ENCODE data around the gene PAIP2B.
"Not testable (repeated sequence)": the region's sequence is repeated elsewhere in the genome, so short reads cannot be mapped to it uniquely, and the experiment has no call there.

The PAIP2B gene

GRCh38 chr2:71238089-71238488 lies 11.2 kb upstream of the PAIP2B start:
- ChIA-PET POLR2A (no interaction called here), CTCF (no interaction called here)
- Histone ChIP-seq H3K9me3 (ENCODE audit: control extremely low read depth in 1 of 5, control insufficient read depth in 4 of 5, insufficient read depth in 2 of 5, low read depth in 1 of 5, low read length in 4 of 5) (peaks cover 0 to 7% (median 2%) of the 10 kb centered on the region in 5 experiments), H3K27me3 (replicated peaks in 2 of 5; ENCODE audit: control insufficient read depth in 4 of 5, insufficient read depth in 5 of 5, low read length in 4 of 5) (no peaks in the 10 kb centered on the region), H3K27ac (ENCODE audit: insufficient read depth in 1 of 2, low read depth in 1 of 2, low read length in 2 of 2, poor library complexity in 1 of 2, severe bottlenecking in 2 of 2) (no peak overlapping the region), H3K4me3 (ENCODE audit: control insufficient read depth in 1 of 7, extremely low read depth in 1 of 7, insufficient read depth in 4 of 7, low read depth in 2 of 7, low read length in 6 of 7) (no peak overlapping the region), H3K36me3 (ENCODE audit: control insufficient read depth in 4 of 4, insufficient read depth in 4 of 4, low read length in 3 of 4) (no peaks in the 10 kb centered on the region), H3K4me1 (ENCODE audit: control extremely low read depth in 1 of 4, control insufficient read depth in 4 of 4, insufficient read depth in 4 of 4, low read length in 3 of 4) (no peaks in the 10 kb centered on the region)
- no peak for DNase-seq

DNA sequence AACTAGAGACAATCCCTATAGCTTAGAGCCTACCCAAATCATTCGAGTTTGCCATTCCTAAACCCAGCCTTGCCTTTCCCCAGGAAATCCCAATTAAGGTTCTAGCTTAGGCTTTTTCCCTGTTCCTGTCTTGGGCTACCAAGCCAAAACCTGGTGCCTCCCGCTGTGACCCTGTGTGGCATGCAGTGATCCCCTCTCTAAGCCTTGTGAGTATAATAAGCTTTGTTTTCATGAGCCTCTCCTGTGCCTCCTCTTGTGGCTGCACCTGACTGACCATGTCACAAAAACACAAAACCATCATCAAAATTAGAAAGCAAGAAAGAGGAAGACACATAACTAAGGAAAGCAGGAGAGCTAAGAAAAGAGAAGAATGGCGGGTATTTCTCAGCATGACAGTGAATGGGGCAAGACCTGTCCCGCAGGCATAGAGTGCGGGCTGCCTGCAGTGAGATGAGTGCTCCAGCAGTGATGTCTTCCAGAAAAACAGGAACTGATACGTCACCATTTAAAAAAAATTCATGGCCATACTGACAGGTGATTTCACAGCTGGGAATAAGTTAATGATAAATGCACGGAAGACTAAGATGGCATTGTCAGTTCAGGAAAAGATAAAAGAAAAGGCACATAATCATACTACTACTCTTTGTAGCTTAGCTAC lies 9.2 kb upstream of the PAIP2B start:
- CTCF ChIA-PET = interaction anchor here (1.0 to 1.2 kb wide), 2 partner anchors 50 to 73 kb away, joined by 3 read pairs; no protein-coding TSS in a partner anchor
- WGBS (ENCODE audit: insufficient coverage) = 73% methylated on average over 3 of the region's 7 CpGs
- Histone ChIP-seq H3K27ac (ENCODE audit: insufficient read depth in 1 of 2, low read depth in 1 of 2, low read length in 2 of 2, poor library complexity in 1 of 2, severe bottlenecking in 2 of 2) (no peak overlapping the region), H3K9me3 (ENCODE audit: control extremely low read depth in 1 of 5, control insufficient read depth in 4 of 5, insufficient read depth in 2 of 5, low read depth in 1 of 5, low read length in 4 of 5) (peaks cover 0 to 9% (median 4%) of the 10 kb centered on the region in 5 experiments), H3K4me1 (ENCODE audit: control extremely low read depth in 1 of 4, control insufficient read depth in 4 of 4, insufficient read depth in 4 of 4, low read length in 3 of 4) (no peaks in the 10 kb centered on the region), H3K27me3 (replicated peaks in 2 of 5; ENCODE audit: control insufficient read depth in 4 of 5, insufficient read depth in 5 of 5, low read length in 4 of 5) (no peaks in the 10 kb centered on the region), H3K4me3 (ENCODE audit: control insufficient read depth in 1 of 7, extremely low read depth in 1 of 7, insufficient read depth in 4 of 7, low read depth in 2 of 7, low read length in 6 of 7) (no peak overlapping the region), H3K36me3 (ENCODE audit: control insufficient read depth in 4 of 4, insufficient read depth in 4 of 4, low read length in 3 of 4) (no peaks in the 10 kb centered on the region)
- DNase-seq = peak in 2 of 3 donors; percentile 19 to 39
- POLR2A ChIA-PET = interaction anchor here (0.5 kb wide), 1 partner anchor 96 kb away, joined by 3 read pairs; no protein-coding TSS in a partner anchor

DNA sequence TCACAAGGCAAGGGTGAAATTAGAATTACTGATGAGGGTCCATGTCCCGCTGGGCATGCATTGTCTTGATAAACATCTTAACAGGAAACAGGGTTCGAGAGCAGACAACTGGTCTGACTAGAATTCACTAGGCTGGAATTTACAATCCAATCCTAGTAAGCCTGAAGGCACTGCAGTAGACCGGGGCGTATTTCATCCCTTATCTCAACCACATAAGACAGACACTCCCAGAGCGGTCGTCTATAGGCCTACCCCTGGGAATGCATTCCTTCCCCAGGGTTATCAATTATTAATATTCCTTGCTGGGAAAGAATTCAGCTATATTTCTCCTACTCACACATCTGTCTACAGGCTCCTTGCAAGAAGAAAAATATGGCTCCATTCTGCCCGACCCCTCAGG lies 6.2 kb upstream of the PAIP2B start:
- 88% methylated on average over 7 of the region's 7 CpGs for WGBS (ENCODE audit: insufficient coverage)
- H3K36me3 ChIP-seq (ENCODE audit: control insufficient read depth in 4 of 4, insufficient read depth in 4 of 4, low read length in 3 of 4); POLR2A ChIA-PET: not testable (repeated sequence)

GRCh38 chr2:71226096-71226964 lies 573 bp downstream of the PAIP2B start:
- H3K27ac ChIP-seq (ENCODE audit: insufficient read depth in 1 of 2, low read depth in 1 of 2, low read length in 2 of 2, poor library complexity in 1 of 2, severe bottlenecking in 2 of 2) = peak overlapping the region; percentile 10 to 62
- 1% methylated on average over 48 of the region's 52 CpGs for WGBS (ENCODE audit: insufficient coverage)
- CTCF ChIA-PET = interaction anchor here (0.8 to 1.4 kb wide), 5 partner anchors 20 to 284 kb away, joined by 3 to 6 read pairs (median 3); no protein-coding TSS in a partner anchor

More for the DNA sequence above, 6.2 kb upstream of the PAIP2B start:
- DNase-seq; H3K4me3 ChIP-seq (ENCODE audit: control insufficient read depth in 1 of 7, extremely low read depth in 1 of 7, insufficient read depth in 4 of 7, low read depth in 2 of 7, low read length in 6 of 7); H3K4me1 ChIP-seq (ENCODE audit: control extremely low read depth in 1 of 4, control insufficient read depth in 4 of 4, insufficient read depth in 4 of 4, low read length in 3 of 4); CTCF ChIA-PET; H3K27ac ChIP-seq (ENCODE audit: insufficient read depth in 1 of 2, low read depth in 1 of 2, low read length in 2 of 2, poor library complexity in 1 of 2, severe bottlenecking in 2 of 2); H3K27me3 ChIP-seq (replicated peaks in 2 of 5; ENCODE audit: control insufficient read depth in 4 of 5, insufficient read depth in 5 of 5, low read length in 4 of 5): not testable (repeated sequence)
- peaks cover 0 to 14% (median 4%) of the 10 kb centered on the region in 5 experiments for H3K9me3 ChIP-seq (ENCODE audit: control extremely low read depth in 1 of 5, control insufficient read depth in 4 of 5, insufficient read depth in 2 of 5, low read depth in 1 of 5, low read length in 4 of 5)

GRCh38 chr2:71224935-71225334 lies 2.0 kb downstream of the PAIP2B start:
- no peak overlapping the region for H3K27ac ChIP-seq (ENCODE audit: insufficient read depth in 1 of 2, low read depth in 1 of 2, low read length in 2 of 2, poor library complexity in 1 of 2, severe bottlenecking in 2 of 2)
- POLR2A ChIA-PET = no interaction called here
- no peak overlapping the region for H3K4me3 ChIP-seq (ENCODE audit: control insufficient read depth in 1 of 7, extremely low read depth in 1 of 7, insufficient read depth in 4 of 7, low read depth in 2 of 7, low read length in 6 of 7)
- H3K27me3 ChIP-seq (replicated peaks in 2 of 5; ENCODE audit: control insufficient read depth in 4 of 5, insufficient read depth in 5 of 5, low read length in 4 of 5) = no peaks in the 10 kb centered on the region
- no peak for DNase-seq
- H3K9me3 ChIP-seq (ENCODE audit: control extremely low read depth in 1 of 5, control insufficient read depth in 4 of 5, insufficient read depth in 2 of 5, low read depth in 1 of 5, low read length in 4 of 5) = peaks cover 0 to 6% (median 0%) of the 10 kb centered on the region in 5 experiments
- peaks cover 6 to 25% (median 17%) of the 10 kb centered on the region in 4 experiments for H3K4me1 ChIP-seq (ENCODE audit: control extremely low read depth in 1 of 4, control insufficient read depth in 4 of 4, insufficient read depth in 4 of 4, low read length in 3 of 4)
- H3K36me3 ChIP-seq (ENCODE audit: control insufficient read depth in 4 of 4, insufficient read depth in 4 of 4, low read length in 3 of 4) = no peaks in the 10 kb centered on the region
- CTCF ChIA-PET = interaction anchor here (1.3 to 2.0 kb wide), 3 partner anchors 57 to 289 kb away, joined by 4 to 8 read pairs (median 6); no protein-coding TSS in a partner anchor

More at GRCh38 chr2:71226096-71226964, 573 bp downstream of the PAIP2B start:
- H3K27me3 ChIP-seq (replicated peaks in 2 of 5; ENCODE audit: control insufficient read depth in 4 of 5, insufficient read depth in 5 of 5, low read length in 4 of 5) = no peaks in the 10 kb centered on the region
- DNase-seq = peak; percentile 25 to 62 (median 57)
- peaks cover 6 to 25% (median 17%) of the 10 kb centered on the region in 4 experiments for H3K4me1 ChIP-seq (ENCODE audit: control extremely low read depth in 1 of 4, control insufficient read depth in 4 of 4, insufficient read depth in 4 of 4, low read length in 3 of 4)
- peaks cover 0 to 6% (median 0%) of the 10 kb centered on the region in 5 experiments for H3K9me3 ChIP-seq (ENCODE audit: control extremely low read depth in 1 of 5, control insufficient read depth in 4 of 5, insufficient read depth in 2 of 5, low read depth in 1 of 5, low read length in 4 of 5)
- H3K36me3 ChIP-seq (ENCODE audit: control insufficient read depth in 4 of 4, insufficient read depth in 4 of 4, low read length in 3 of 4) = no peaks in the 10 kb centered on the region
- peak overlapping the region; percentile 60 to 90 (median 77) for H3K4me3 ChIP-seq (ENCODE audit: control insufficient read depth in 1 of 7, extremely low read depth in 1 of 7, insufficient read depth in 4 of 7, low read depth in 2 of 7, low read length in 6 of 7)
- POLR2A ChIA-PET = interaction anchor here (0.6 to 0.7 kb wide), 3 partner anchors 13 to 304 kb away, joined by 3 to 4 read pairs (median 3); no protein-coding TSS in a partner anchor

DNA sequence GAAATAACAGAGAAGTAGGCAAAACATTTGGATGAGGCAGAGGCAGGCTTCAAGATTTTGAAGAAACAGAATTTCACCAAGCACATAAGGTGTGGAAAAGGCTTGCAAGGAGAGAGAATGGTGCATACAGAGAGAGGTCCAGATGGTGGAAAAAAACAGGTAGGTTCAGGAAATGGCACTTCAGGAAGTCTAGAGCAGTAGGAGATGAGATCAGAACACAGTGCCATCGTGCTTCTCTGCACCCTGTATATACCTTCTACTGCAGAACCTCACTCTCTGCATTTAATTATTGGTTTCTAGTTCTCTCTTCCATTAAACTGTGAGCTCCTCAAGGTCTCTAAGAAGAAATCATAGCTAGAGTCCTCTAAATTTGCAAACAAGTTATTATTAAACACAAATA lies 2.4 kb downstream of the PAIP2B start:
- peaks cover 0 to 4% (median 0%) of the 10 kb centered on the region in 5 experiments for H3K9me3 ChIP-seq (ENCODE audit: control extremely low read depth in 1 of 5, control insufficient read depth in 4 of 5, insufficient read depth in 2 of 5, low read depth in 1 of 5, low read length in 4 of 5)
- ChIA-PET CTCF (interaction anchor here (0.8 to 2.7 kb wide), 7 partner anchors 19 to 290 kb away, joined by 3 to 8 read pairs (median 5); no protein-coding TSS in a partner anchor), POLR2A (no interaction called here)
- no peak overlapping the region for H3K27ac ChIP-seq (ENCODE audit: insufficient read depth in 1 of 2, low read depth in 1 of 2, low read length in 2 of 2, poor library complexity in 1 of 2, severe bottlenecking in 2 of 2)
- peaks cover 6 to 25% (median 17%) of the 10 kb centered on the region in 4 experiments for H3K4me1 ChIP-seq (ENCODE audit: control extremely low read depth in 1 of 4, control insufficient read depth in 4 of 4, insufficient read depth in 4 of 4, low read length in 3 of 4)
- no peak overlapping the region for H3K4me3 ChIP-seq (ENCODE audit: control insufficient read depth in 1 of 7, extremely low read depth in 1 of 7, insufficient read depth in 4 of 7, low read depth in 2 of 7, low read length in 6 of 7)
- WGBS (ENCODE audit: insufficient coverage) = 14% methylated on average over 1 of the region's 1 CpG
- DNase-seq = no peak
- H3K27me3 ChIP-seq (replicated peaks in 2 of 5; ENCODE audit: control insufficient read depth in 4 of 5, insufficient read depth in 5 of 5, low read length in 4 of 5) = no peaks in the 10 kb centered on the region
- no peaks in the 10 kb centered on the region for H3K36me3 ChIP-seq (ENCODE audit: control insufficient read depth in 4 of 4, insufficient read depth in 4 of 4, low read length in 3 of 4)
